ENCODE data around the gene ANKRD13A.

Gene ANKRD13A

DNA sequence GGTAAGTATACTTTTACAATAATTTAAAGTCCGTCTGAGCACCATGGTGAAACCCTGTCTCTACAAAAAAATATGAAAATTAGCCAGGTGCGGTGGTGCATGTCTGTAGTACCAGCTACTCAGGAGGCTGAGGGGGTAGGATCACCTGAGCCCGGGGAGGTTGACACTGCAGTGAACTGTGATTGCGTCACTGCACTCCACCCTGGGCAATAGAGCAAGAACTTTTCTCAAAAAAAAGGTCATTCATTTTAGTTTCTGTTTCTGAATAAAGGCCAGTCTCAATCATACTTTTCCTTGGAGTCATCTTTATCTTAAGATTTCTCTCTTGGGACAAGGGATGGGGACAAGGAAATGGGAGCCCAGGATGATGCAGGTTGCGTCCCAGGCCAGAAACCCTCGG, 12.9 kb downstream of the ANKRD13A start:
- peak overlapping the region; percentile 37; the same call in 1 of the 2 replicates for H3K4me3 ChIP-seq (ENCODE audit: low read depth, low read length)
- DNase-seq (ENCODE audit: low read depth) = no peak
- TF ChIP-seq CTCF (IDR thresholded peaks at IDR 0.05; ENCODE audit: low read depth, low read length, missing control alignments) = no peak

- TF ChIP-seq CTCF (IDR thresholded peaks at IDR 0.05; ENCODE audit: low read depth, low read length, missing control alignments) = no peak
- no peak overlapping the region for H3K4me3 ChIP-seq (ENCODE audit: low read depth, low read length)
- no peak for DNase-seq (ENCODE audit: low read depth)
These were observed 13.4 kb downstream of the ANKRD13A start for GRCh38 chr12:110012659-110013058.

GRCh38 chr12:110015132-110015531, 15.9 kb downstream of the ANKRD13A start:
- H3K4me3 ChIP-seq (ENCODE audit: low read depth, low read length) = no peak overlapping the region
- DNase-seq (ENCODE audit: low read depth) = no peak
- no peak for TF ChIP-seq CTCF (IDR thresholded peaks at IDR 0.05; ENCODE audit: low read depth, low read length, missing control alignments)

DNA sequence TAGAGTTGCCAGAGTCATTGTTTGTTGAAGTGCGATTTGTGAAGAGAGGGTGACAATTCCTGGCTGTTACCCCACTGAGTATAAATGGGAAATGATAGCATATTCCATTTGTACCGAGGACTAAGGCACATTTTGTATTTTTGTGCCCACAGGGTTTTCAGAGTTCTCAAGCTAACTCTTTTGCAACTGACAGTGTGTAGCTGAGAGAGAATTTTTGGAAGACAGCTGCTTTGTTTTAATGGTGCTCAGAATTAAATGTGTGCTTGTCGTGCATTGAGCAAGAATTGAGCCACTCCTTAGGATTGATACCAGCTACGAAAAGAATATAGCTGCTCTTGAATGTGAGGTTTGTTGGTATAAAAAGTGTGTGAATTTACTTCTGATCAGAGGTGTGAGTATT, 21.7 kb downstream of the ANKRD13A start:
- TF ChIP-seq CTCF (IDR thresholded peaks at IDR 0.05; ENCODE audit: low read depth, low read length, missing control alignments) = no peak
- no peak for DNase-seq (ENCODE audit: low read depth)
- no peak overlapping the region for H3K4me3 ChIP-seq (ENCODE audit: low read depth, low read length)

DNA sequence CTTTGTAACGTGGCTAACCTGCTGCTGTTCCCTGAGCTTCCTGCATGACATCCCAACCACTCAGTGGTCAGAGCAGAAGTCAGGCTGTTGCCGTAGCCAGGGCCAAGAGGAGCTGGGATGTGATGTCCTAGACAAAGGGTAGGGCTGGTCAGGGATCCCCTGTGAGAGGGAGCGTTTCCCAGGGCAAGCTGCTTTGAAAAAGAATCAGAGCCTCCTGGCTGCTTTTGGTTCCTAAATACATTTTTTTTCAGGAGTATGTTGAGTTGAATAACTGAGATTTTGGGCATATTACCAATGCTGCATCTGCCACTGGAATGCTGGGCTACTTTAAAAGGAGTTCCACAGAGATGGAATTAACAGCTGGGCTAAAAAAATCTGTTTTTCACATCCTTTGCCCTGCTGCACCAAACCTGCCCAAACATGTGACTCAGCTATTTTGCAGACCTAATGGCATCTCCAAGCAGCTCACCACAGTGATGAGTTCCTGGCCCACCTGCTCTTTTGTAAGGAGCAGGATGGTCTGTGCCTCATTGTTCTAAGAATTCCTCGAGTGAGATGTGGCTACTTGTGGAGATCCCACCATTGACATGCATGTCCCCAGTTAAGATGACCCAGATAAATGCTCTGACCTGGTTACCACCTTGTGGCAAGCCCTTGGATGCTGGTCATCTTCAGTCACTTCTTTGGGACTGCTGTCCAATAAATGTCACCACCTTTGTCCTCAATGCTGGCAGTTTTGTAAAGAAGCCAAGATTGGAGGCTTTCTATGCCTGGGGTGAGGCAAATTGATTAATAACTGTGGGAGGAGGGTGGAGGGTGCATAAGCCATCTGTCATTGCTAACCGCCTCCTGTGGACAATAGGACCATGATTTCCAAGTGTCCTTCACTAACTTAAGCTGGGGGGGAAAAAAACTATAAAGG, 24.1 kb downstream of the ANKRD13A start:
- no peak for TF ChIP-seq CTCF (IDR thresholded peaks at IDR 0.05; ENCODE audit: low read depth, low read length, missing control alignments)
- DNase-seq (ENCODE audit: low read depth) = no peak
- H3K4me3 ChIP-seq (ENCODE audit: low read depth, low read length) = no peak overlapping the region

DNA sequence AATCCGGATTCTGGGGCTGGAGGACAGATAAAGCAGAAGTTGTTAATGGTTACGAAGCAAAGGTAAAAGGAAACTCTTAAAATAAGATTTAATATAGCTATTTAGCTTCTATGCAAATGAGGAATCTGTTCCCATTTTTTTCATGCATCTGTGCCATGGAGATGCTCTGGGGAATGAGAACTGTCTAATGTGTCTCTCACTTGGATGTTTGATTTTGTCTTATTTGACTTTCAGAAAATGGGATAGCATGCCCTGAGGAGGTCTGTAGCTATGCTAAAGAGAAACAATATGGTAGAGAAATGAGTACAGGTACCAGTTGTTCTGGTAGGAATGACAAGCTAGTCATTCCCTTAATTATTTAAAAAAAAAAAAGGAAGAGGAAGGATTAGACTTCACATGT, 24.8 kb downstream of the ANKRD13A start:
- H3K4me3 ChIP-seq (ENCODE audit: low read depth, low read length) = no peak overlapping the region
- DNase-seq (ENCODE audit: low read depth) = no peak
- no peak for TF ChIP-seq CTCF (IDR thresholded peaks at IDR 0.05; ENCODE audit: low read depth, low read length, missing control alignments)

DNA sequence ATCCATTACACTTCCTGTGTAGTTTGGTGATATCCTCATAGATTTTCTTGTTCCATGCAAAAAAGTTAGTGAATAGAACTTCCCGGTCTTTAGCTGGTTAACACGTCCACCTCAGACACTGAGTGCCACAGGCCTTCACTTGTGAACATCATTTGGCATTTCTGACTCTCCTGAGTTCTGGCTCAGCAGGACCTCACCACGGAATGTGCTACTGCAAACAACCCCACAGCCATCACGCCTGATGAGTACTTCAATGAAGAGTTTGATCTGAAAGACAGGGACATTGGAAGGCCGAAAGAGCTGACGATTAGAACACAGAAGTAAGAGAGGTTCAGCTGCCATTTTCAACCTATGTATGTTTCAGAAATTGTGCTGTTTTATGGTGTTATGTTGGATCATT, 29.1 kb downstream of the ANKRD13A start:
- no peak for DNase-seq (ENCODE audit: low read depth)
- no peak overlapping the region for H3K4me3 ChIP-seq (ENCODE audit: low read depth, low read length)
- TF ChIP-seq CTCF (IDR thresholded peaks at IDR 0.05; ENCODE audit: low read depth, low read length, missing control alignments) = no peak

Measured in GM12864 (cell line).